ENCODE results near the gene EYA2.

- TF ChIP-seq HDGF (IDR thresholded peaks at IDR 0.05; ENCODE audit: borderline replicate concordance) (no peak), SP1 (IDR thresholded peaks at IDR 0.05) (no peak), TARDBP (IDR thresholded peaks at IDR 0.05) (no peak), FOXA1 (IDR thresholded peaks at IDR 0.05) (no peak), FOXM1 (IDR thresholded peaks at IDR 0.05; ENCODE audit: borderline replicate concordance) (no peak), PKNOX1 (IDR thresholded peaks at IDR 0.05) (no peak), ELF4 (IDR thresholded peaks at IDR 0.05) (no peak), BHLHE40 (IDR thresholded peaks at IDR 0.05; ENCODE audit: borderline replicate concordance) (no peak)
Measured at GRCh38 chr20:47206962-47207641, 312.5 kb downstream of the EYA2 start.

All from HEK293T (cell line).